HEK293 (cell line): Measurements from ENCODE around the gene FBXL13.

ENCODE experiments used
- CTCF ChIA-PET: fragments of 350-600 bp; formaldehyde crosslinking; extraction: SDS; loops from one replicate; lab custom pipeline; 2021; ENCODE audit warnings: antibody characterized with exemption; lab: Yijun Ruan, JAX
- POLR2A ChIA-PET: fragments of 300-600 bp; formaldehyde crosslinking; extraction: SDS; loops from one replicate; lab custom pipeline; 2020; ENCODE audit warnings: antibody characterized with exemption, inconsistent platforms; lab: Yijun Ruan, JAX
- H3K27ac ChIP-seq: fragments of 200-500 bp; sonication (Bioruptor generic); 2 replicates; pipeline ENCODE4 v1.5.1; 2014; ENCODE audit warnings: low read depth, low read length, control low read depth, inconsistent platforms; ENCODE audit errors: extremely low read depth
- H3K36me3 ChIP-seq, 2 experiments: fragments of 200-500 bp in 1 of 2; sonication (Bioruptor generic) in 1 of 2; 1 replicate in 1 of 2; 2 replicates in 1 of 2; pipeline ENCODE4 v1.5.1; 2014 to 2017; ENCODE audit warnings: inconsistent platforms in 2 of 2, low read length in 2 of 2; ENCODE audit not compliant: control insufficient read depth in 2 of 2, insufficient read depth in 1 of 2
- H3K4me1 ChIP-seq: fragments of 200-500 bp; sonication (Bioruptor generic); 2 replicates; pipeline ENCODE4 v1.5.1; 2014; ENCODE audit warnings: mild to moderate bottlenecking, low read length, inconsistent platforms; ENCODE audit not compliant: control insufficient read depth, insufficient read depth
- H3K4me3 ChIP-seq: 2 replicates; pipeline ENCODE4 v1.5.1; 2011; ENCODE audit warnings: low read depth, mild to moderate bottlenecking, control low read depth, low read length, moderate library complexity
- H3K9me3 ChIP-seq: fragments of 200-500 bp; sonication (Bioruptor generic); 2 replicates; pipeline ENCODE4 v1.5.1; 2014; ENCODE audit warnings: low read depth, low read length, inconsistent platforms; ENCODE audit not compliant: control insufficient read depth, insufficient read depth
- HOXD13 ChIP-seq: sonication (generic); formaldehyde crosslinking; IDR thresholded peaks from 2 replicates; pipeline ENCODE4 v1.8.0; 2022; ENCODE audit warnings: missing genetic modification reagents, borderline replicate concordance
- ZBTB6 ChIP-seq: fragments of 450-650 bp; formaldehyde crosslinking; IDR thresholded peaks from 2 replicates; pipeline ENCODE4 v1.5.1; 2017; ENCODE audit warnings: missing biosample characterization, missing genetic modification characterization
- ZNF112 ChIP-seq: fragments of 450-650 bp; formaldehyde crosslinking; IDR thresholded peaks from 2 replicates; pipeline ENCODE4 v1.5.0; 2017; ENCODE audit warnings: missing biosample characterization, missing genetic modification characterization
- ZNF280C ChIP-seq: fragments of 450-650 bp; formaldehyde crosslinking; IDR thresholded peaks from 2 replicates; pipeline ENCODE4 v1.5.1; 2016; ENCODE audit warnings: missing biosample characterization, missing genetic modification characterization
- ZNF600 ChIP-seq: fragments of 450-650 bp; formaldehyde crosslinking; IDR thresholded peaks from 2 replicates; pipeline ENCODE4 v1.5.1; 2016; ENCODE audit warnings: missing biosample characterization, missing genetic modification characterization
- ZNF621 ChIP-seq: fragments of 450-650 bp; formaldehyde crosslinking; IDR thresholded peaks from 2 replicates; pipeline ENCODE4 v1.5.1; 2017; ENCODE audit warnings: missing biosample characterization, missing genetic modification characterization
- ZNF664 ChIP-seq: fragments of 450-650 bp; formaldehyde crosslinking; IDR thresholded peaks from 2 replicates; pipeline ENCODE4 v1.5.1; 2016; ENCODE audit warnings: missing biosample characterization, missing genetic modification characterization
- ZNF701 ChIP-seq: fragments of 450-650 bp; formaldehyde crosslinking; IDR thresholded peaks from 2 replicates; pipeline ENCODE4 v1.5.1; 2016; ENCODE audit warnings: missing biosample characterization, missing genetic modification characterization
- ZNF791 ChIP-seq: fragments of 450-650 bp; formaldehyde crosslinking; IDR thresholded peaks from 2 replicates; pipeline ENCODE4 v1.5.1; 2016; ENCODE audit warnings: missing biosample characterization, missing genetic modification characterization
- TF ChIP-seq, protein P1 (sequence below): sonication (generic); formaldehyde crosslinking; IDR thresholded peaks from 2 replicates; pipeline ENCODE4 v1.8.1; 2022; ENCODE audit warnings: mild to moderate bottlenecking, moderate library complexity, missing genetic modification reagents
- TF ChIP-seq, protein P2 (sequence below): fragments of 450-650 bp; formaldehyde crosslinking; conservative IDR thresholded peaks from 2 replicates; pipeline ENCODE4 v1.5.1; 2016; ENCODE audit warnings: low read depth, missing biosample characterization, missing genetic modification characterization
- TF ChIP-seq, protein P3 (sequence below): IDR thresholded peaks from 2 replicates; pipeline ENCODE4 v1.6.1; 2011; ENCODE audit warnings: mild to moderate bottlenecking, low read depth, low read length, borderline replicate concordance
- TF ChIP-seq, protein P4 (sequence below): fragments of 450-650 bp; formaldehyde crosslinking; IDR thresholded peaks from 2 replicates; pipeline ENCODE4 v1.5.1; 2017; ENCODE audit warnings: missing biosample characterization, missing genetic modification characterization

FBXL13 gene

GRCh38 chr7:102811942-102812678 is 262.5 kb downstream of the FBXL13 start:
- CTCF ChIA-PET: interaction anchor here (0.7 kb wide), 1 partner anchor 263 kb away, joined by 3 read pairs; the partner anchor contains the start of gene ARMC10
- Histone ChIP-seq H3K36me3 (peaks cover 0 to 15% of the 10 kb centered on the region in 2 experiments; a peak in 2 of 3 replicates), H3K27ac (no peak overlapping the region), H3K9me3 (no peaks in the 10 kb centered on the region), H3K4me1 (no peaks in the 10 kb centered on the region), H3K4me3 (no peak overlapping the region)
- POLR2A ChIA-PET: no interaction called here
- no peak for TF ChIP-seq ZNF791 (tag by site-specific recombination)
- no peak for TF ChIP-seq HOXD13
- TF ChIP-seq, protein P1, sequence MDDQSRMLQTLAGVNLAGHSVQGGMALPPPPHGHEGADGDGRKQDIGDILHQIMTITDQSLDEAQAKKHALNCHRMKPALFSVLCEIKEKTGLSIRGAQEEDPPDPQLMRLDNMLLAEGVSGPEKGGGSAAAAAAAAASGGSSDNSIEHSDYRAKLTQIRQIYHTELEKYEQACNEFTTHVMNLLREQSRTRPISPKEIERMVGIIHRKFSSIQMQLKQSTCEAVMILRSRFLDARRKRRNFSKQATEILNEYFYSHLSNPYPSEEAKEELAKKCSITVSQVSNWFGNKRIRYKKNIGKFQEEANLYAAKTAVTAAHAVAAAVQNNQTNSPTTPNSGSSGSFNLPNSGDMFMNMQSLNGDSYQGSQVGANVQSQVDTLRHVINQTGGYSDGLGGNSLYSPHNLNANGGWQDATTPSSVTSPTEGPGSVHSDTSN (CRISPR knock-in tag): no peak
- TF ChIP-seq ZNF664: no peak
- TF ChIP-seq ZNF701 (tag by site-specific recombination): no peak

DNA sequence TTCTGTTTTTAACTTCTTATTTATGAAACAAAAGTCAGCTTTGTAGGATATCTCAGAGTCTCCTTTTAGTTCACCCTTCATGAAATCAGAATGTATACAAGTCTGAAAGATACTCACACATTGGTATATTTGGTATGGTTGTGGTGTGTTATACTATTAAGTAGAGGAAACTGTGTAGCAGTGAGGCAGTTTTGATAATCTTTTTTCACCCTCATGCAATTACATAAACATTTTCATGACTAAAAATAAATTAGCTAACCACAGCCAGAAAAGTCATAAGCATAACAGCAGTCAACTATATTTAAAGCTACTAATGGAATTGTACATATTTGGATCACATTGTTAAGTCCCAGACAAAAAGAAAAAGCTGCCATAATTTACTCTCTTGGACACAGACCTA is 263.7 kb downstream of the FBXL13 start:
- no peaks in the 10 kb centered on the region for H3K4me1 ChIP-seq
- ChIA-PET CTCF (no interaction called here), POLR2A (no interaction called here)
- peaks cover 0 to 15% of the 10 kb centered on the region in 2 experiments; a peak in 2 of 3 replicates for H3K36me3 ChIP-seq
- no peak overlapping the region for H3K4me3 ChIP-seq
- TF ChIP-seq, protein P2, sequence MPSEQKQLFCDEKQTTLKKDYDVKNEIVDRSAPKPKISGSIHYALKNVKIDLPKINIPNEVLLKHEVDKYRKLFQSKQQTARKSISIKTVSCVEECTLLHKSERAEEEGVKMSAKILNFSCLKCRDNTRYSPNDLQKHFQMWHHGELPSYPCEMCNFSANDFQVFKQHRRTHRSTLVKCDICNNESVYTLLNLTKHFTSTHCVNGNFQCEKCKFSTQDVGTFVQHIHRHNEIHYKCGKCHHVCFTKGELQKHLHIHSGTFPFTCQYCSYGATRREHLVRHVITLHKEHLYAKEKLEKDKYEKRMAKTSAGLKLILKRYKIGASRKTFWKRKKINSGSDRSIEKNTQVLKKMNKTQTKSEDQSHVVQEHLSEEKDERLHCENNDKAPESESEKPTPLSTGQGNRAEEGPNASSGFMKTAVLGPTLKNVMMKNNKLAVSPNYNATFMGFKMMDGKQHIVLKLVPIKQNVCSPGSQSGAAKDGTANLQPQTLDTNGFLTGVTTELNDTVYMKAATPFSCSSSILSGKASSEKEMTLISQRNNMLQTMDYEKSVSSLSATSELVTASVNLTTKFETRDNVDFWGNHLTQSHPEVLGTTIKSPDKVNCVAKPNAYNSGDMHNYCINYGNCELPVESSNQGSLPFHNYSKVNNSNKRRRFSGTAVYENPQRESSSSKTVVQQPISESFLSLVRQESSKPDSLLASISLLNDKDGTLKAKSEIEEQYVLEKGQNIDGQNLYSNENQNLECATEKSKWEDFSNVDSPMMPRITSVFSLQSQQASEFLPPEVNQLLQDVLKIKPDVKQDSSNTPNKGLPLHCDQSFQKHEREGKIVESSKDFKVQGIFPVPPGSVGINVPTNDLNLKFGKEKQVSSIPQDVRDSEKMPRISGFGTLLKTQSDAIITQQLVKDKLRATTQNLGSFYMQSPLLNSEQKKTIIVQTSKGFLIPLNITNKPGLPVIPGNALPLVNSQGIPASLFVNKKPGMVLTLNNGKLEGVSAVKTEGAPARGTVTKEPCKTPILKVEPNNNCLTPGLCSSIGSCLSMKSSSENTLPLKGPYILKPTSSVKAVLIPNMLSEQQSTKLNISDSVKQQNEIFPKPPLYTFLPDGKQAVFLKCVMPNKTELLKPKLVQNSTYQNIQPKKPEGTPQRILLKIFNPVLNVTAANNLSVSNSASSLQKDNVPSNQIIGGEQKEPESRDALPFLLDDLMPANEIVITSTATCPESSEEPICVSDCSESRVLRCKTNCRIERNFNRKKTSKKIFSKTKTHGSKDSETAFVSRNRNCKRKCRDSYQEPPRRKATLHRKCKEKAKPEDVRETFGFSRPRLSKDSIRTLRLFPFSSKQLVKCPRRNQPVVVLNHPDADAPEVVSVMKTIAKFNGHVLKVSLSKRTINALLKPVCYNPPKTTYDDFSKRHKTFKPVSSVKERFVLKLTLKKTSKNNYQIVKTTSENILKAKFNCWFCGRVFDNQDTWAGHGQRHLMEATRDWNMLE: no peak
- no peak for TF ChIP-seq ZNF112 (tag by site-specific recombination)
- no peak for TF ChIP-seq ZNF280C
- TF ChIP-seq ZNF600 (tag by site-specific recombination): no peak
- no peak for TF ChIP-seq ZNF621 (tag by site-specific recombination)
- TF ChIP-seq, protein P3, sequence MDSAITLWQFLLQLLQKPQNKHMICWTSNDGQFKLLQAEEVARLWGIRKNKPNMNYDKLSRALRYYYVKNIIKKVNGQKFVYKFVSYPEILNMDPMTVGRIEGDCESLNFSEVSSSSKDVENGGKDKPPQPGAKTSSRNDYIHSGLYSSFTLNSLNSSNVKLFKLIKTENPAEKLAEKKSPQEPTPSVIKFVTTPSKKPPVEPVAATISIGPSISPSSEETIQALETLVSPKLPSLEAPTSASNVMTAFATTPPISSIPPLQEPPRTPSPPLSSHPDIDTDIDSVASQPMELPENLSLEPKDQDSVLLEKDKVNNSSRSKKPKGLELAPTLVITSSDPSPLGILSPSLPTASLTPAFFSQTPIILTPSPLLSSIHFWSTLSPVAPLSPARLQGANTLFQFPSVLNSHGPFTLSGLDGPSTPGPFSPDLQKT: no peak
- TF ChIP-seq ZBTB6 (tag by site-specific recombination): no peak
- TF ChIP-seq, protein P4, sequence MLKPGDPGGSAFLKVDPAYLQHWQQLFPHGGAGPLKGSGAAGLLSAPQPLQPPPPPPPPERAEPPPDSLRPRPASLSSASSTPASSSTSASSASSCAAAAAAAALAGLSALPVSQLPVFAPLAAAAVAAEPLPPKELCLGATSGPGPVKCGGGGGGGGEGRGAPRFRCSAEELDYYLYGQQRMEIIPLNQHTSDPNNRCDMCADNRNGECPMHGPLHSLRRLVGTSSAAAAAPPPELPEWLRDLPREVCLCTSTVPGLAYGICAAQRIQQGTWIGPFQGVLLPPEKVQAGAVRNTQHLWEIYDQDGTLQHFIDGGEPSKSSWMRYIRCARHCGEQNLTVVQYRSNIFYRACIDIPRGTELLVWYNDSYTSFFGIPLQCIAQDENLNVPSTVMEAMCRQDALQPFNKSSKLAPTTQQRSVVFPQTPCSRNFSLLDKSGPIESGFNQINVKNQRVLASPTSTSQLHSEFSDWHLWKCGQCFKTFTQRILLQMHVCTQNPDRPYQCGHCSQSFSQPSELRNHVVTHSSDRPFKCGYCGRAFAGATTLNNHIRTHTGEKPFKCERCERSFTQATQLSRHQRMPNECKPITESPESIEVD (tag by site-specific recombination): no peak
- H3K27ac ChIP-seq: no peak overlapping the region
- no peaks in the 10 kb centered on the region for H3K9me3 ChIP-seq
